GM23338 (cell line): Measurements from ENCODE around the gene VSTM2B.

ENCODE experiments used
- EZH2 ChIP-seq: fragments of 200-600 bp; sonication (generic); IDR thresholded peaks from one replicate; pipeline ENCODE4 v1.8.0; 2017; ENCODE audit warnings: antibody characterized with exemption, mild to moderate bottlenecking, low read depth; ENCODE audit not compliant: unreplicated experiment
- EZH2phosphoT487 ChIP-seq: fragments of 200-600 bp; sonication (generic); IDR thresholded peaks from one replicate; pipeline ENCODE4 v1.8.1; 2018; ENCODE audit warnings: antibody characterized with exemption; ENCODE audit not compliant: unreplicated experiment
- JUNB ChIP-seq: IDR thresholded peaks from one replicate; pipeline ENCODE4 v1.6.1; 2016; ENCODE audit warnings: antibody characterized with exemption; ENCODE audit not compliant: unreplicated experiment
- TF ChIP-seq, protein P1 (sequence below), 2 experiments: fragments of 200-600 bp in 1 of 2; sonication (generic) in 1 of 2; conservative IDR thresholded peaks; 2 replicates each; pipeline versions ENCODE4 v1.5.1 to v1.6.1; 2016 to 2017; ENCODE audit warnings: antibody characterized with exemption in 2 of 2, low read depth in 2 of 2, mild to moderate bottlenecking in 2 of 2, moderate library complexity in 1 of 2
- TF ChIP-seq, protein P2 (sequence below): IDR thresholded peaks from one replicate; pipeline ENCODE4 v1.6.1; 2018; ENCODE audit warnings: antibody characterized with exemption; ENCODE audit not compliant: unreplicated experiment
- TF ChIP-seq, protein P3 (sequence below): IDR thresholded peaks from 2 replicates; pipeline ENCODE4 v1.6.1; 2016; ENCODE audit warnings: antibody characterized with exemption

GRCh38 chr19:29598036-29598435 lies 72.2 kb downstream of the VSTM2B start:
- TF ChIP-seq, protein P1, sequence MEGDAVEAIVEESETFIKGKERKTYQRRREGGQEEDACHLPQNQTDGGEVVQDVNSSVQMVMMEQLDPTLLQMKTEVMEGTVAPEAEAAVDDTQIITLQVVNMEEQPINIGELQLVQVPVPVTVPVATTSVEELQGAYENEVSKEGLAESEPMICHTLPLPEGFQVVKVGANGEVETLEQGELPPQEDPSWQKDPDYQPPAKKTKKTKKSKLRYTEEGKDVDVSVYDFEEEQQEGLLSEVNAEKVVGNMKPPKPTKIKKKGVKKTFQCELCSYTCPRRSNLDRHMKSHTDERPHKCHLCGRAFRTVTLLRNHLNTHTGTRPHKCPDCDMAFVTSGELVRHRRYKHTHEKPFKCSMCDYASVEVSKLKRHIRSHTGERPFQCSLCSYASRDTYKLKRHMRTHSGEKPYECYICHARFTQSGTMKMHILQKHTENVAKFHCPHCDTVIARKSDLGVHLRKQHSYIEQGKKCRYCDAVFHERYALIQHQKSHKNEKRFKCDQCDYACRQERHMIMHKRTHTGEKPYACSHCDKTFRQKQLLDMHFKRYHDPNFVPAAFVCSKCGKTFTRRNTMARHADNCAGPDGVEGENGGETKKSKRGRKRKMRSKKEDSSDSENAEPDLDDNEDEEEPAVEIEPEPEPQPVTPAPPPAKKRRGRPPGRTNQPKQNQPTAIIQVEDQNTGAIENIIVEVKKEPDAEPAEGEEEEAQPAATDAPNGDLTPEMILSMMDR (conservative IDR thresholded peaks at IDR 0.05; ENCODE audit: low read depth in 2 of 2): no peak
- TF ChIP-seq, protein P2, sequence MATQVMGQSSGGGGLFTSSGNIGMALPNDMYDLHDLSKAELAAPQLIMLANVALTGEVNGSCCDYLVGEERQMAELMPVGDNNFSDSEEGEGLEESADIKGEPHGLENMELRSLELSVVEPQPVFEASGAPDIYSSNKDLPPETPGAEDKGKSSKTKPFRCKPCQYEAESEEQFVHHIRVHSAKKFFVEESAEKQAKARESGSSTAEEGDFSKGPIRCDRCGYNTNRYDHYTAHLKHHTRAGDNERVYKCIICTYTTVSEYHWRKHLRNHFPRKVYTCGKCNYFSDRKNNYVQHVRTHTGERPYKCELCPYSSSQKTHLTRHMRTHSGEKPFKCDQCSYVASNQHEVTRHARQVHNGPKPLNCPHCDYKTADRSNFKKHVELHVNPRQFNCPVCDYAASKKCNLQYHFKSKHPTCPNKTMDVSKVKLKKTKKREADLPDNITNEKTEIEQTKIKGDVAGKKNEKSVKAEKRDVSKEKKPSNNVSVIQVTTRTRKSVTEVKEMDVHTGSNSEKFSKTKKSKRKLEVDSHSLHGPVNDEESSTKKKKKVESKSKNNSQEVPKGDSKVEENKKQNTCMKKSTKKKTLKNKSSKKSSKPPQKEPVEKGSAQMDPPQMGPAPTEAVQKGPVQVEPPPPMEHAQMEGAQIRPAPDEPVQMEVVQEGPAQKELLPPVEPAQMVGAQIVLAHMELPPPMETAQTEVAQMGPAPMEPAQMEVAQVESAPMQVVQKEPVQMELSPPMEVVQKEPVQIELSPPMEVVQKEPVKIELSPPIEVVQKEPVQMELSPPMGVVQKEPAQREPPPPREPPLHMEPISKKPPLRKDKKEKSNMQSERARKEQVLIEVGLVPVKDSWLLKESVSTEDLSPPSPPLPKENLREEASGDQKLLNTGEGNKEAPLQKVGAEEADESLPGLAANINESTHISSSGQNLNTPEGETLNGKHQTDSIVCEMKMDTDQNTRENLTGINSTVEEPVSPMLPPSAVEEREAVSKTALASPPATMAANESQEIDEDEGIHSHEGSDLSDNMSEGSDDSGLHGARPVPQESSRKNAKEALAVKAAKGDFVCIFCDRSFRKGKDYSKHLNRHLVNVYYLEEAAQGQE: no peak
- TF ChIP-seq, protein P3, sequence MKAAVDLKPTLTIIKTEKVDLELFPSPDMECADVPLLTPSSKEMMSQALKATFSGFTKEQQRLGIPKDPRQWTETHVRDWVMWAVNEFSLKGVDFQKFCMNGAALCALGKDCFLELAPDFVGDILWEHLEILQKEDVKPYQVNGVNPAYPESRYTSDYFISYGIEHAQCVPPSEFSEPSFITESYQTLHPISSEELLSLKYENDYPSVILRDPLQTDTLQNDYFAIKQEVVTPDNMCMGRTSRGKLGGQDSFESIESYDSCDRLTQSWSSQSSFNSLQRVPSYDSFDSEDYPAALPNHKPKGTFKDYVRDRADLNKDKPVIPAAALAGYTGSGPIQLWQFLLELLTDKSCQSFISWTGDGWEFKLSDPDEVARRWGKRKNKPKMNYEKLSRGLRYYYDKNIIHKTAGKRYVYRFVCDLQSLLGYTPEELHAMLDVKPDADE: no peak
- TF ChIP-seq EZH2: no peak
- no peak for TF ChIP-seq JUNB
- TF ChIP-seq EZH2phosphoT487: no peak
